Neural progenitor cell (in vitro differentiated cells): ENCODE measurements around the gene MIF4GD.

Source experiments
- CTCF ChIP-seq: fragments of 200-600 bp; sonication (generic); IDR thresholded peaks from 2 replicates; pipeline ENCODE4 v1.5.1; 2017; ENCODE audit warnings: antibody characterized with exemption, mild to moderate bottlenecking
- EZH2 ChIP-seq: fragments of 200-600 bp; sonication (generic); IDR thresholded peaks from 2 replicates; pipeline ENCODE4 v1.6.1; 2017; ENCODE audit warnings: antibody characterized with exemption, mild to moderate bottlenecking, moderate library complexity
- EZH2phosphoT487 ChIP-seq: fragments of 200-600 bp; sonication (generic); IDR thresholded peaks from 2 replicates; pipeline ENCODE4 v1.6.1; 2017; ENCODE audit warnings: antibody characterized with exemption

- TF ChIP-seq CTCF (no peak), EZH2phosphoT487 (no peak), EZH2 (no peak)
These were observed 18.8 kb downstream of the MIF4GD start for GRCh38 chr17:75252039-75252816.
